Left renal cortex interstitium (tissue), 4 donors: Measurements from ENCODE around the gene ONECUT3. TPM values are rescaled to one million over a fixed set of nuclear protein-coding genes. Genes with fewer than 3 reads are reported as not detected.

Experiments used
- DNase-seq, 4 donors: peaks; one replicate each; pipeline ENCODE4 v3.0.0-alpha.2; 2013; ENCODE audit warnings: low read depth in 4 of 4, low spot score in 2 of 4, missing footprints in 1 of 4
- polyA plus RNA-seq, 4 donors: library from polyadenylated mRNA; unstranded; fragments of 120-200 nt; gene quantifications; one replicate each; pipeline ENCODE4 v1.2.1, GENCODE V29; 2013; ENCODE audit not compliant: insufficient read length in 4 of 4

The ONECUT3 gene
- polyA plus RNA-seq, 4 donors: 0.05 to 0.08 TPM; not detected in 2

DNA sequence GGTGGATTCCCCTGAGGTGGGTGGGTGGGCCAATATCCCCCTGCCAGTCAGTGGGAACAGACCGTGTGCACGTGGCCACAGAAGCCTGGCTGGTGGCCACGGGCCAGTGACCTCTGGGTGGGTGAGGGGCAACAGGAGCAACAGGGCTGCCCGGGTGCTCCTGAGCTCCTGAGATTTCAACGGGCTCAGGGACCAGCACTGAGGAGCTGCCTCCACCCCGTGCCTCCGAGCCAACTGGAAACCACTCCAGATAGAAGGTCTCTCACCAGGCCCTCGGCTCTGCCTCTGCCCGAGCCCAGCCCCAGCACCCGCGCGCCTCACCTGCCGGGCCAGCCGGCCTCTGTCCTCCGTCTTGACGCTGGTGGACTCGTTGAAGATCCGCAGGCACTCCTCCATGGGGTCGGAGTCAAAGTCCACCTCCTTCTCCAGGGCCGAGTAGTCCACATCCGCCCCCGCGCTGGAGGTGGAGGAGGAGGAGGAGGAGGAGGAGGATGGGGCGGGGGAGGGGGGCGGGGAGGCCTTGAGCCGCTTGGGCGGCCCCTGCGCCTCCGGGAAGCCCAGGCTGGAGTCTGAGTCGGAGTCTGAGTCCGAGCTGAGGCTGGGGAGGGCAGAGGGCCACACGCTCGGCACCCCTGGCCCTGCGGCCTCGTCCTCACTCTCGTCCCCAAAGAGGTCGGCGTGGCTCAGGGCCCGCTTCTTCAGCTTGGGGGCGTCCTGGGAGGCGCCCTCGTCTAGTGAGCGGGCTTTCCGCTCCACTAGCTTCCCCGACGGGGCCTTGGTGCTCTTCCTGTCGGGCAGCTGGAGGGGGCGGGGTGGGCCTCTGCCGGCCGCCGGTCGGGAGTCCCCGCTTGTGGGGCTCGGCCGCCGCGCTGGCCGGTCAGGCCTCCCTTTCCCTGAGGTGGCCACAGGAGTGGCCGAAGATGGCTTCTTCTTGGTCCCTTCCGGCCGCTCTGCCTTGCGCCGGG lies 73.5 kb downstream of the ONECUT3 start:
- peak in 2 of 4 donors; percentile 37 to 45 for DNase-seq

- DNase-seq: no peak
Measured at GRCh38 chr19:1827566-1828278, 74.4 kb downstream of the ONECUT3 start.

DNA sequence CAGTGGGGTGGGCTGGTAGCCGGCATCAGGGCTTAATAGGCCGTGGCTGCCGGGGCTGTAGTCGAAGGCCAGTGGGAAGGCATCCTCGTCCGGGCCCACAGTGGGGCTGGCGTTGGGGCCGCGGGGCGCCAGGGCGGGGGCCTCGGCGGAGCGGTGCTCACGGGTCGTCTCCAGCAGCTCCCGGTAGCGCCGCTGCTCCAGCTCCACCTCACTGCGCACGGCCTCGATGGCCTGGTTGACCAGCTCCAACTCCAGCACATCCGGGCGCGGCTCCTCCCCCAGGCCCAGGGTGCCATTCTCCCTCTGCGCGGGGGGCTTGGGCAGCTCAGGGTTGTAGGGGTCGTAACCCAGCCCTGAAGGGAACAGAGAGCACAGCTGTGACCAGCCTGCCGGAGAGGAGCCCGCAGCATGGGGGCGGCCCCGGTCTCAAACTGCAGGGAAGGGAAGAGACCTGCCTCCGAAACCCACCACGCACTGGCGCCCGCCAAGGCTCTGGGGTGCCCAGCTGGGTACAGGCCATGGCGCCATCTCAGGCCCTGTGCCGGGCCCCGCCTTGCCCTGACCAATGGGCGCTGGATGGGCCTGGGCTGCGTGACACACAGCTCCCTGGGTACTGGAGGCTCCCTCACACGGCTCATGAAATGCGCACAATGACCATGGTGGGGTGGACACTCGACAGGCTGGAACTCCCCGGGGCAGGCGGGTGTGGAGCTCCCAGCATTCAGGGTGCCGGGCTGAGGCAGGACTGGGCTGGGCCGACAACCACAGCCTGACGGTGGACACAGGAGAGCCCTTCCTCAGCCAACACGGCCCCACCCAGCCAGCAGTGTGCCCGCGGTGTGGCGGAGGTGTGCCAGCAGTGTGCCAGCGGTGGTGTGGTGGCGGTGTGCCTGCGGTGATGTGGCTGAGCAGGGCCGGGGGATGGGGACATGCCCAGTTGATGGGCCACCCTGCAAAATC lies 75.3 kb downstream of the ONECUT3 start:
- no peak for DNase-seq

DNA sequence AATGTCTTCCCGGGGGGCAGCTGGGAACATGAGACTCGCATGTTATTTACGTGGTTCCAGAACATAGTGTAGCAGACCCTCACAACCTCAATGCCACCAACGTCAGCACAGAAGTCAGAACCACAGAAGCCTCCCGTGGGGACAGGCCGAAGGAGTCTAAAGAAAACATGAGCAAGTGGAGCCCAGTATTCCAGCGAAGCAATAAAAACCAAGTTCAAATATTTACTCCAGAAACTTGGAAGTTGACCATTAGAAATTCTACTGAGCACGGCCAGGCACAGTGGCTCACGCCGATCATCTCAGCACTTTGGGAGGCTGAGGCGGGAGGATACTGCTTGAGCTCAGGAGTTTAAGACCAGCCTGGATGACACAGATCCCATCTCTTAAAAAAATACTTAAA lies 76.7 kb downstream of the ONECUT3 start:
- no peak for DNase-seq

DNA sequence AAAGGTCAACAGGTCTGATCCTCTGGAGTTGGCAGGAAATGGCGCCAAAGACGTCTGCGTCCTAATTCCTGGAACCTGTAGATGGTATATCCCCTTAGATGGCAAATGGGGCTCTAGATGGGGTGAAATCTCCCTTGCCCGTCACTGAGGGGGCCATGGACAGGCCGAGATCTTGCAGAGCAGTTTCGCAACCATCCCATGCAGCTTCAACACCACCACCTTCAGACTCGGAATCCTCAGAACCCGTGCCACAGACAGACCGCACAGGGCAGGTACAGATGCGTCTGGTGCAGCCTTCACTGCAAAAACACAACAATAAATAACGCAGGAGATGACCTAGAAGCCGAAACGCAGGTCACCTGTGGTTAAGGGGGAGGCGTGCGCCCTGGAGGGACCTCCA lies 77.3 kb downstream of the ONECUT3 start:
- no peak for DNase-seq

Other genes with a start within 250 kb of the ONECUT3 start
- 1 to 10 TPM in 1 of 4 donors, under 1 TPM in 3; 0.23 to 1.2 (median 0.92) TPM for gene ADAMTSL5, start 240.5 kb upstream of the ONECUT3 start, polyA plus RNA-seq
- gene PLK5, start 229.4 kb upstream of the ONECUT3 start, polyA plus RNA-seq: under 1 TPM; 0.06 to 0.46 (median 0.43) TPM
- 10 to 100 TPM; 17.8 to 45.1 (median 32.6) TPM for gene MEX3D, start 185.2 kb upstream of the ONECUT3 start, polyA plus RNA-seq
- 10 to 100 TPM; 43.4 to 85.4 (median 75.7) TPM for gene MBD3, start 160.6 kb upstream of the ONECUT3 start, polyA plus RNA-seq
- 100 to 1,000 TPM in 3 of 4 donors, 10 to 100 TPM in 1; 98.3 to 185 (median 125) TPM for gene UQCR11, start 148.0 kb upstream of the ONECUT3 start, polyA plus RNA-seq
- 100 to 1,000 TPM in 3 of 4 donors, 10 to 100 TPM in 1; 90.2 to 139 (median 124) TPM for gene TCF3, start 100.9 kb upstream of the ONECUT3 start, polyA plus RNA-seq
- gene ATP8B3, start 58.8 kb downstream of the ONECUT3 start, polyA plus RNA-seq: 1 to 10 TPM in 1 of 4 donors, under 1 TPM in 3; 0.52 to 1.0 (median 0.76) TPM
- 10 to 100 TPM; 20.4 to 35.7 (median 28.0) TPM for gene REXO1, start 95.0 kb downstream of the ONECUT3 start, polyA plus RNA-seq
- gene KLF16, start 110.1 kb downstream of the ONECUT3 start, polyA plus RNA-seq: 10 to 100 TPM in 2 of 4 donors, 1 to 10 TPM in 2; 5.6 to 13.8 (median 10.6) TPM
- 10 to 100 TPM; 32.5 to 69.4 (median 56.9) TPM for gene ABHD17A, start 132.0 kb downstream of the ONECUT3 start, polyA plus RNA-seq
- 1 to 10 TPM; 1.4 to 6.4 (median 3.7) TPM for gene ADAT3, start 151.9 kb downstream of the ONECUT3 start, polyA plus RNA-seq
- 10 to 100 TPM; 49.6 to 94.5 (median 86.5) TPM for gene SCAMP4, start 151.9 kb downstream of the ONECUT3 start, polyA plus RNA-seq
- gene CSNK1G2, start 187.7 kb downstream of the ONECUT3 start, polyA plus RNA-seq: 10 to 100 TPM; 44.8 to 82.8 (median 68.9) TPM